Measurements from ENCODE around the gene OR13C2. TPM values are rescaled to one million over a fixed set of nuclear protein-coding genes. Genes with fewer than 3 reads are reported as not detected.

Gene OR13C2
- total RNA-seq, 1 experiment from 2014 or later = not detected

Other genes starting within 250 kb of the OR13C2 start
- gene OR13F1, start 101.4 kb downstream of the OR13C2 start, total RNA-seq (2014; rRNA removed) = not detected in 2 replicates
- not detected in 2 replicates for gene OR13C4, start 78.4 kb downstream of the OR13C2 start, total RNA-seq (2014; rRNA removed)
- not detected in 2 replicates for gene OR13C3, start 68.8 kb downstream of the OR13C2 start, total RNA-seq (2014; rRNA removed)
- gene OR13C8, start 36.5 kb downstream of the OR13C2 start, total RNA-seq (2014; rRNA removed) = not detected in 2 replicates
- not detected in 2 replicates for gene OR13C5, start 6.2 kb downstream of the OR13C2 start, total RNA-seq (2014; rRNA removed)
- gene OR13C9, start 12.6 kb upstream of the OR13C2 start, total RNA-seq (2014; rRNA removed) = not detected in 2 replicates
- gene OR13D1, start 88.9 kb upstream of the OR13C2 start, total RNA-seq (2014; rRNA removed) = not detected in 2 replicates
- gene NIPSNAP3A, start 142.1 kb upstream of the OR13C2 start, total RNA-seq (2014; rRNA removed) = 27.0 and 28.9 TPM in 2 replicates
- gene NIPSNAP3B, start 158.5 kb upstream of the OR13C2 start, total RNA-seq (2014; rRNA removed) = 0.46 TPM in 1 of 2 replicates, not detected in the other